Prostate gland (tissue), 2 donors: ENCODE measurements around the gene PTPRD.

Experiments used
- POLR2A ChIP-seq: fragments of 450-650 bp; IDR thresholded peaks from one replicate; pipeline ENCODE4 v1.6.1; 2016; ENCODE audit warnings: antibody characterized with exemption, mild to moderate bottlenecking
- TF ChIP-seq, protein P1 (sequence below), 4 experiments: fragments of 200-600 bp in 2 of 4; fragments of 450-650 bp in 2 of 4; sonication (generic) in 2 of 4; IDR thresholded peaks; 1 replicate in 3 of 4; 2 replicates in 1 of 4; pipeline ENCODE4 v1.5.1; 2016 to 2019; ENCODE audit warnings: antibody characterized with exemption in 4 of 4, mild to moderate bottlenecking in 2 of 4, moderate library complexity in 2 of 4

DNA sequence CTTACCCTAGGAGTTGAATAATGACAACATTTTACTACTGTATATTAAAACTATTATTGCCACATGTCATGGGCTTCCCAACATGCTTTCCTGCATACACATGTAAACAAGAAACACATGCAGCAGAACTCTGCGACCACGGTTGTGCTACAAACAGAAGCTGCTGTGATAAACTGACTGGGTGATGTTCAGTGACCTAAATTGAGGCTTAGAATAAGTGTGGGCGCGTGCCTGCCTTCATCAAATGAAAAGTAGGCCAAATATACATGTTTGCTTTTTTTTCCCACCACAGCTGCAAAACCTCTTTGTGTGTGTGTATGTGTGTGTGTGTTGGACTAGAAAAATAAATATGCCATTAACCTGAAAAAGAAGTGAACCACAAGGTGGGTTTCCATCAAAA is 1202.1 kb downstream of the PTPRD start:
- no peak for TF ChIP-seq POLR2A
- TF ChIP-seq, protein P1, sequence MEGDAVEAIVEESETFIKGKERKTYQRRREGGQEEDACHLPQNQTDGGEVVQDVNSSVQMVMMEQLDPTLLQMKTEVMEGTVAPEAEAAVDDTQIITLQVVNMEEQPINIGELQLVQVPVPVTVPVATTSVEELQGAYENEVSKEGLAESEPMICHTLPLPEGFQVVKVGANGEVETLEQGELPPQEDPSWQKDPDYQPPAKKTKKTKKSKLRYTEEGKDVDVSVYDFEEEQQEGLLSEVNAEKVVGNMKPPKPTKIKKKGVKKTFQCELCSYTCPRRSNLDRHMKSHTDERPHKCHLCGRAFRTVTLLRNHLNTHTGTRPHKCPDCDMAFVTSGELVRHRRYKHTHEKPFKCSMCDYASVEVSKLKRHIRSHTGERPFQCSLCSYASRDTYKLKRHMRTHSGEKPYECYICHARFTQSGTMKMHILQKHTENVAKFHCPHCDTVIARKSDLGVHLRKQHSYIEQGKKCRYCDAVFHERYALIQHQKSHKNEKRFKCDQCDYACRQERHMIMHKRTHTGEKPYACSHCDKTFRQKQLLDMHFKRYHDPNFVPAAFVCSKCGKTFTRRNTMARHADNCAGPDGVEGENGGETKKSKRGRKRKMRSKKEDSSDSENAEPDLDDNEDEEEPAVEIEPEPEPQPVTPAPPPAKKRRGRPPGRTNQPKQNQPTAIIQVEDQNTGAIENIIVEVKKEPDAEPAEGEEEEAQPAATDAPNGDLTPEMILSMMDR (IDR thresholded peaks at IDR 0.05) = no peak
